HG02970 (cell line): ENCODE measurements around the gene SPRED3.
A peak's percentile ranks its signal among the peaks of the same experiment; 100 is the strongest.
"Not testable (repeated sequence)": the region's sequence is repeated elsewhere in the genome, so short reads cannot be mapped to it uniquely, and the experiment has no call there.

Experiments
- ATAC-seq: cut with Tn5 transposase; IDR thresholded peaks from one replicate; pipeline ENCODE4 v1.9.1; 2021; ENCODE audit warnings: mild to moderate bottlenecking, moderate library complexity, moderate number of reproducible peaks; ENCODE audit not compliant: unreplicated experiment, low FRiP score

The SPRED3 gene

DNA sequence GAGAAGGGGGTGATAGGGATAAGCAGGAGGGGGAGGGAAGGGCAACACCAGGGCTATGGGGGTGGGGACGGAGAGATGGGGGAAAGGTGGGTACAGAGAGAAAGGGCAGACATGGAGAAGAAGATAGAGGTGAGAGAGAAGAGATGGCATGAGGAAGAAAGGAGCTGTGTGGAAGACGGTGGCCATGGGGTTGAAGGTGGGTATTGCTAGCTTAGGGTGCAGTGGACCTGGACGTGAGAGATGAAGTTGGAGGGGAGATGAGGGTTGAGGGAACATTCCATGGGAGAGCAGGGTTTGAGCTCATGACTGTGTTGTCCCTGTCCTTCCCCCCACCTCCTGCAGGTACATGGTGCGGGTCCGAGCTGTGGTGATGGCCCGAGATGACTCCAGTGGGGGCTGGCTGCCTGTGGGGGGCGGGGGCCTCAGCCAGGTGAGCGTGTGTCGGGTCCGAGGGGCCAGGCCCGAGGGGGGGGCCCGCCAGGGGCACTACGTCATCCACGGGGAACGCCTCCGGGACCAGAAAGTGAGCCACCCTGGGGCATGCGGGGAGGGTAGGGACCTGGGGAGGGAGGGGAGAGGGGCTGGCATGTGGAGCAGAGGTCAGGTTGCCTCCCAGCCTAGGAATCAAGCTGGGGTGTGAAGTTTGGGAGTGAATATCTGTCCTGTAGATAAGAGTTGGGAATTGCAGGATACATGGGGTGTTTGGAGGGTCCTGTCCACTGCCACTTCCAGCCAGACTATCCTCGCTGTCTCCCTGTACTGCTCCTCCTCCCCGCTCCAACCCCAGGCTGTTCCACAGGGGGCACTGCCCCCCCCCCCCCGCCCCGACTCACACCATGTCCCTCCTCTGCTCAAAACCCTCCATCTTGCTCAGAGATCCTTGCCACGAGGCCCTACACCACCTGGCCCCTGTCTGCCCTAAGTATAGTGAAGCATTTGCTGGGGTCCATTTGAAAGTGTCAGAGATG is 1.7 kb downstream of the SPRED3 start:
- ATAC-seq, result no peak

GRCh38 chr19:38391911-38392464 is 3.5 kb downstream of the SPRED3 start:
- ATAC-seq, result no peak

DNA sequence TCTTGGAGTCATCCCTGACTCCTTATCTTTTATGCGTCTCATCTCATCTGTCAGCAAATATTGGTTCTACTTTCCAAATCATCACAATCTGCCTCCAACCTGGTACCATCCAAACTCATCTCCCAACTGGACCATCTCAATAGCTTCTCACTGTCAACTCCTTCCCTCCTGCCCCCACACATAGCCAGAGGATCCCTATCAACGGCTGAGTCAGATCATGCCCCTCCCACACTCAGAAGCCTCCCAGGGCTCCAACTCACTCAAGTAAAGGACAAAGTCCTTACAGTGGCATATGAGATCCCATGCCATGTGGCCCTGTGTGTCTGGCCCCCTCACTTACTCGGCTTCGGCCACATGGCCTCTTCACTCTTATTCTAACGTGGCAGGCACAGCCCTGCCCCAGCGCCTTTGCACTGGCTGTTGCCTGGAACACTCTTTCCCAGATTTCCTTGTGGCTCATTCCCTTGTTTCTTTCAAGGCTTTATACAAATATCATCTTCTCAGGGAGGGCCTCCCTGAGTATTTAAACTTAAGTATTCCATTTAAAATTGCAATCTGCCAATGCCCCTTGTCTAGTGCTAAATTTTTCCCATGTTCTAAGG is 4.3 kb downstream of the SPRED3 start:
- no peak for ATAC-seq

DNA sequence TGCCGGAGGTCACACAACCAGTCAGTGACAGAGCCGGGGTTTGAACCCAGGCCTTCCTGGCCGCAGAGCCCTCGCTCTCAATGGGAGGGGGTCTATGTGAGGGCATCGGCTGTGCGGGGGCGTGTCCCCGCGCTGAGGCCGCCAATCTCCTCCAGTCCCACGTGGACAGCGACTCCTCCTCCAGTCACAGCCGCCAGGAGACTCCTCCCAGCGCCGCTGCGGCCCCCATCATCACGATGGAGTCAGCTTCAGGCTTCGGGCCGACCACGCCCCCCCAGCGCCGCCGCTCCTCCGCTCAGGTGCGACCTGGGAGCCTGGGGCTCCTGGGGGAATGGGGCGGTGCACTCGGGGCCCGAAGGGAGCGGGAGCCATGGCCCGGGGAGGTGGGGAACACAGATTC is 6.0 kb downstream of the SPRED3 start:
- no peak for ATAC-seq

GRCh38 chr19:38395381-38396114 is 7.1 kb downstream of the SPRED3 start:
- no peak for ATAC-seq

DNA sequence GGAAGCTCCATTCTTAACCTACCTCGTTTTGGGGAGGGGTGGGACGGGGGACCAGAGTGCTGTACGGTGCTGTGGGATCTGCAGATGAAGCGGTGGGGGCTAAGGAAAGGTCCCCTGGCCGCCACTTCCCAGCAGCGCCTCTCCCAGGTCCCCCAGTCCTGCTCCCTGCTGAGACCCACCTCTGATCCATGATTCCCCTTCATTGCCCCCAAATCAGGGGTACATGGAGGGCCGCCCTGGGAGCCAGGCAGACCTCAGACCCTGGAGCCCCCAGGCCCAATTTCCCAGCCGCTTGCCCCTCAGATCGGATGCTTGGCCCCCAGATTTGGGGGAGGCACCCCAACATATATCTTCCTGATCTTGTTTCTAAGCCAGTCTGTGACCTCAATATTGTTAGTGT is 10.6 kb downstream of the SPRED3 start:
- ATAC-seq, result no peak

DNA sequence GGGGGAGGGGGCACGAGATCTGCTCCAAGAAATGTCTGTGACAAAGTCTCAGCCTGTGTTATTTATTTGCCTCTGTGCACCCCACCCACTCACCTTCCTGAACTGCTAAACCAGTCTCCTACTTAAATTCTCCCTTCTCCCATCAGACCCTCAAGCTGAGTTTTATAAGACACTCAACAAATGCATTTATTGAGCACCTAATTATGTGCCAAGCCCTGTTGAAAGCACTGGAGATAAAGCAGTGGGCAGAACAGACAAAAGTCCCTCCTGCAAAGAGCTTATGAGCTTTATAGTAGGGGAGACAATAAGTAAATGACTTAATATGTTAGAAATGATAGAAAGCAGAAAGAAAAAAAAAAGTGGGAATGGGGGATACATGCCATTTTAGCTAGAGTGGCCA is 11.0 kb downstream of the SPRED3 start:
- ATAC-seq, result no peak

GRCh38 chr19:38400361-38400760 is 11.9 kb downstream of the SPRED3 start:
- no peak for ATAC-seq

DNA sequence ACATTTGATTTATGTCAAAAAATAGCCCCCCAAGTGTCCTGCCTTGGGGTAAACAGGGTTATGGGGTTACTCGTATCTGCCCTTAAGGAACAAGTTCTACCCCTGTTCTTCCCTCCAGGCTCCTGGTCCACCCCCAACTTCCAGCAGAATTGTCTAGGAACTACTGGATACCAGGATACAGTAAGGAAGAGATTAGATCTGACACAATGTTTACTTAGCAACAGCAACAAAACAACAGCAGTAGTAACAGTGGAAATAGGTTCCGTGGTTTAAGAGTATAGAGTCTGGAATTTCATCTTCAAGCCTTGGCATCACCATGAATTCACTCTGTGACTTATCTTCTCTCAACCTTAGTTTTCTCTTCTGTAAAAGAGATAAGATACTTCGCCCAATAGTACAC is 12.7 kb downstream of the SPRED3 start:
- no peak for ATAC-seq

DNA sequence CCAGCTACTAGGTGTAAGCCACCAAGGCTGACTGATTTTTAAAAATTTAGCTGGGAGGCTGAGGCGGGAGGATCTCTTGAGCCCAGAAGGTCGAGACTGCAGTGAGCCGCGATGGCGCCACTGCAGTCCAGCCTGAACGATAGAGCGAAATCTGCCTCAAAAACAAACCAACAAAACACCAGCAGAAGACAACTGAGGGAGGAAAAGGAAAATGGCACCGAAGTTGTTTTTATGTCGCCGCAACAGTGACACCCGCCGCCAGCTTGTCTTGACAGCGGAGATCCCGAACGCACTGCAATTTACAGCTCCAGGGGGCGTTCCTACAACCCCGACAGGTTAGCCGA is 14.1 kb downstream of the SPRED3 start:
- ATAC-seq, result no peak

GRCh38 chr19:38402967-38403674 is 14.6 kb downstream of the SPRED3 start, which contains the start of gene FAM98C:
FAM98C (plus strand) TSS chr19:38403093; CDS start chr19:38403154, 61 bp downstream.
- ATAC-seq, result peak; percentile 91

- ATAC-seq, result no peak
Observed at GRCh38 chr19:38404858-38405257, 16.4 kb downstream of the SPRED3 start.

GRCh38 chr19:38405276-38405675 is 16.8 kb downstream of the SPRED3 start:
- no peak for ATAC-seq

DNA sequence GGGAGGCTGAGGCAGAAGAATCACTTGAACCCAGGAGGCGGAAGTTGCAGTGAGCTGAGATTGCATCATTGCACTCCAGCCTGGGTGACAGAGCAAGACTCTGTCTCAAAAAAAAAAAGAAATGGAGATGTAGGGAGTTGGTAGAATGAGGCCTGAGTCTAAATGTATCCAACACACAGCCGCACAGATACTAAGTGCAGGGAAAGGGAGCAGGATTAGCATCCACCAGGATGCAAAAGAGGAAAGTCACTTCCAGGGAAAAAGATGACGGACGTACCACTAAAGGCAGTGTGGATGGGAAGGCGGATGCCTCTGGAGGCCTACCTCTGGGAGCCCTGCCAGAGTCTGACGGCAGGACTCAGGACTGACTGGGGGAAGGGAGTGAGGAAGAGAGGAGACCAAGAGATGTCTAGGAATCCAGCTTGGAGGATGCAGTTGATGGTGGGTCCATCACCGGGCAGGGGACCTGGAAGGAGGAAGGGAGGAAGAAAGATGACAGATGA is 21.2 kb downstream of the SPRED3 start:
- ATAC-seq, result no peak

DNA sequence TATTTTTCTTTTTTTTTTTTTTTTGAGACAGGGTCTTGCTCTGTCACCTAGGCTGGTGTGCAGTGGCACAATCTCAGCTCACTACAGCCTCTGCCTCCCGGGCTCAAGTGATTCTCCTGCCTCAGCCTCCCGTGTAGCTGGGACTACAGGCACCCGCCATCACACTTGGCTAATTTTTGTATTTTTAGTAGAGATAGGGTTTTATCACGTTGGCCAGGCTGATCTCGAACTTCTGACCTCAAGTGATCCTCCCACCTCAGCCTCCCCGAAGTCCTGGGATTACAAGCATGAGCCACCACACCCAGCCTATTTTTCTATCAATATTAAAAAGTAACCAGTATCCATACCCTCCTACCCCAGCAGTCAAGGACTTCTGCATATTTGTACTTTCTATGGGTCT is 21.9 kb downstream of the SPRED3 start:
- ATAC-seq, result not testable (repeated sequence)

GRCh38 chr19:38411041-38411712 is 22.7 kb downstream of the SPRED3 start:
- no peak for ATAC-seq

GRCh38 chr19:38411898-38412297 is 23.4 kb downstream of the SPRED3 start:
- ATAC-seq, result not testable (repeated sequence)

DNA sequence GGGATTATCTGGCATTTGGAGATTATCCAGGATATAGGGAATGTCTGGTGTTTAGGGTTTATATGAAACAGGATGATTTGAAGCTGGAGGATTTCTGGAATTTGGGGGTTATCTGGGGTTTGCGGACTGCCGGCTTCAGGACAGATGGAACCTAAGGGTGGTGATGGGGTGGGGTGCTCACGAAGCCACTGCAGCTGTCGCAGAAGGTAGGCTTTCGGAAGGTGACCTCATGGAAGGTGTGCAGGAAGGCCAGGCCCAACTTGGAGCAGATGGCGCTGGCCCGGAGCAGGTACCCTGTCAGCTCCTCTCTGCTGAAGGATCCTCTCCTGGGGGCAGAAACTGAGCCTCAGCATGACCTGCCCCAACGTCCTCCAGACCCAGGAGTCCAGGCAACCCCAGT is 24.0 kb downstream of the SPRED3 start:
- ATAC-seq, result no peak

- no peak for ATAC-seq
Observed at GRCh38 chr19:38412961-38413360, 24.5 kb downstream of the SPRED3 start.

GRCh38 chr19:38413416-38413815 is 24.9 kb downstream of the SPRED3 start:
- ATAC-seq, result no peak
